Neural cell (in vitro differentiated cells): ENCODE measurements around the gene EFCAB8. TPM values are rescaled to one million over a fixed set of nuclear protein-coding genes. Genes with fewer than 3 reads are reported as not detected.

Experiments
- H2AFZ ChIP-seq: fragments of 200-600, 300-800 bp; sonication (generic), shearing (Covaris generic); 2 replicates; pipeline ENCODE4 v1.6.0; 2014; ENCODE audit warnings: low read depth, mild to moderate bottlenecking, antibody characterized with exemption, low read length, moderate library complexity
- H3F3A ChIP-seq: fragments of 200-600 bp; shearing (Covaris generic); 2 replicates; pipeline ENCODE4 v1.6.1; 2016; ENCODE audit warnings: mild to moderate bottlenecking, moderate library complexity, mixed read lengths, antibody characterized with exemption, low read length; ENCODE audit not compliant: insufficient read depth, poor library complexity, severe bottlenecking
- H3K27ac ChIP-seq: fragments of 200-600, 300-800 bp; sonication (generic), shearing (Covaris generic); 2 replicates; pipeline ENCODE4 v1.5.1; 2014; ENCODE audit warnings: mild to moderate bottlenecking, low read length, moderate library complexity
- H3K27me3 ChIP-seq: fragments of 300-800, 200-600 bp; sonication (generic), shearing (Covaris generic); 2 replicates; pipeline ENCODE4 v1.6.0; 2014; ENCODE audit warnings: mild to moderate bottlenecking, low read depth, low read length, moderate library complexity; ENCODE audit not compliant: insufficient read depth
- H3K36me3 ChIP-seq: fragments of 300-800, 200-600 bp; sonication (generic), shearing (Covaris generic); 2 replicates; pipeline ENCODE4 v1.5.1; 2014; ENCODE audit warnings: mild to moderate bottlenecking, antibody characterized with exemption, low read length, moderate library complexity; ENCODE audit not compliant: insufficient read depth
- H3K4me2 ChIP-seq: fragments of 300-800, 200-600 bp; sonication (generic), shearing (Covaris generic); 2 replicates; pipeline ENCODE4 v1.6.0; 2014; ENCODE audit warnings: mild to moderate bottlenecking, low read length
- H3K4me3 ChIP-seq: fragments of 300-800, 200-600 bp; sonication (generic), shearing (Covaris generic); 2 replicates; pipeline ENCODE4 v1.5.1; 2014; ENCODE audit warnings: mild to moderate bottlenecking, low read length, moderate library complexity
- H3K79me2 ChIP-seq: fragments of 200-600 bp; shearing (Covaris generic); replicated peaks from 2 replicates; pipeline ENCODE4 v1.6.0; 2014; ENCODE audit warnings: mild to moderate bottlenecking, low read length, moderate library complexity; ENCODE audit not compliant: insufficient read depth
- H3K9ac ChIP-seq: fragments of 300-800, 200-600 bp; sonication (generic), shearing (Covaris generic); 2 replicates; pipeline ENCODE4 v1.6.1; 2016; ENCODE audit warnings: mild to moderate bottlenecking, low read length, mixed read lengths
- H3K9me2 ChIP-seq: fragments of 200-600 bp; shearing (Covaris generic); 2 replicates; pipeline ENCODE4 v1.6.1; 2016; ENCODE audit warnings: mild to moderate bottlenecking, low read length, mixed read lengths; ENCODE audit not compliant: insufficient read depth
- H3K9me3 ChIP-seq: fragments of 200-600, 300-800 bp; sonication (generic), shearing (Covaris generic); 2 replicates; pipeline ENCODE4 v1.6.1; 2016; ENCODE audit warnings: mild to moderate bottlenecking, mixed run types, low read length, moderate library complexity, mixed read lengths
- H4K20me1 ChIP-seq: fragments of 200-600 bp; shearing (Covaris generic); 2 replicates; pipeline ENCODE4 v1.6.1; 2016; ENCODE audit warnings: mild to moderate bottlenecking, mixed run types; ENCODE audit not compliant: insufficient read depth
- EP300 ChIP-seq: fragments of 450-650 bp; conservative IDR thresholded peaks from 2 replicates; pipeline ENCODE4 v1.6.1; 2014; ENCODE audit warnings: antibody characterized with exemption, mild to moderate bottlenecking, moderate library complexity; ENCODE audit not compliant: poor library complexity, severe bottlenecking
- EZH2 ChIP-seq: fragments of 200-600, 300-800 bp; shearing (Covaris generic), sonication (generic); IDR thresholded peaks from 2 replicates; pipeline ENCODE4 v1.6.1; 2014; ENCODE audit warnings: antibody characterized with exemption, low read length, borderline replicate concordance, mild to moderate bottlenecking; ENCODE audit not compliant: insufficient read depth, poor library complexity, severe bottlenecking
- MXI1 ChIP-seq: fragments of 450-650 bp; conservative IDR thresholded peaks from 2 replicates; pipeline ENCODE4 v1.6.1; 2014; ENCODE audit warnings: antibody characterized with exemption, mild to moderate bottlenecking; ENCODE audit not compliant: poor library complexity, severe bottlenecking
- POLR2AphosphoS5 ChIP-seq: IDR thresholded peaks from 2 replicates; pipeline ENCODE4 v1.6.1; 2012
- RAD21 ChIP-seq: fragments of 450-650 bp; conservative IDR thresholded peaks from 2 replicates; pipeline ENCODE4 v1.6.1; 2014; ENCODE audit warnings: antibody characterized with exemption, mild to moderate bottlenecking, moderate library complexity
- SMC3 ChIP-seq: fragments of 450-650 bp; conservative IDR thresholded peaks from 2 replicates; pipeline ENCODE4 v1.6.1; 2014; ENCODE audit warnings: antibody characterized with exemption, mild to moderate bottlenecking, moderate library complexity; ENCODE audit not compliant: poor library complexity
- TAF1 ChIP-seq: IDR thresholded peaks from 2 replicates; pipeline ENCODE4 v1.6.1; 2012; ENCODE audit warnings: low read depth
- polyA plus RNA-seq: library from polyadenylated mRNA; depleted of rRNA; stranded (reverse); fragments of >200 nt; gene quantifications from 2 replicates; pipeline ENCODE4 v1.2.3, GENCODE V29; 2014
- TF ChIP-seq, protein P1 (sequence below): IDR thresholded peaks from 2 replicates; pipeline ENCODE4 v1.6.1; 2012; ENCODE audit warnings: borderline replicate concordance
- TF ChIP-seq, protein P2 (sequence below): fragments of 450-650 bp; IDR thresholded peaks from 2 replicates; pipeline ENCODE4 v1.5.1; 2014; ENCODE audit warnings: antibody characterized with exemption, mild to moderate bottlenecking, moderate library complexity; ENCODE audit not compliant: poor library complexity, severe bottlenecking

EFCAB8 gene
- polyA plus RNA-seq, 1 donor from 2014 or later: not detected

DNA sequence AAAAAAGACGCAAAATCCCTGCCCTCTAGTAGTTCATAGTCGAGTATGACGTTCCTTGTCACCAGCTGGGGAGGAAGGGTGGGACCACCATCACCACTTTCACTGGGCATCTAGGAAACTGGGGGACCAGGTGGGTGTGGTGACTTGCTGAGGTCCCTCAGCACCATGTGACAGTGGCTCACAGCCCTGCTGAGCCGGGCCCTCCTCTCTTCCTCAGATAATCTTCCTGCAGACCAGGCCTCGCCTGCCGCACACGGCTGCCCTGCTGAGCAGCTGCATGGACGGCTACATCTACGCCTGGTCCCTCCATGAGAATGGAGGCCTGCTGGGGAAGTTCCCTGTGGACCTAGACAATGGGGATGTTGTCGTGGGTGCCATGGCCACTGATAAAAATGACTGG is 71.5 kb downstream of the EFCAB8 start:
- no peaks in the 10 kb centered on the region for H4K20me1 ChIP-seq
- H2AFZ ChIP-seq: no peak overlapping the region
- H3K79me2 ChIP-seq: no peaks in the 10 kb centered on the region
- H3K9me2 ChIP-seq: no peaks in the 10 kb centered on the region
- no peak overlapping the region for H3K4me3 ChIP-seq
- no peaks in the 10 kb centered on the region for H3F3A ChIP-seq
- no peaks in the 10 kb centered on the region for H3K27me3 ChIP-seq
- no peak overlapping the region for H3K4me2 ChIP-seq
- H3K27ac ChIP-seq: no peak overlapping the region
- no peaks in the 10 kb centered on the region for H3K9me3 ChIP-seq
- no peak for TF ChIP-seq EZH2
- TF ChIP-seq, protein P1, sequence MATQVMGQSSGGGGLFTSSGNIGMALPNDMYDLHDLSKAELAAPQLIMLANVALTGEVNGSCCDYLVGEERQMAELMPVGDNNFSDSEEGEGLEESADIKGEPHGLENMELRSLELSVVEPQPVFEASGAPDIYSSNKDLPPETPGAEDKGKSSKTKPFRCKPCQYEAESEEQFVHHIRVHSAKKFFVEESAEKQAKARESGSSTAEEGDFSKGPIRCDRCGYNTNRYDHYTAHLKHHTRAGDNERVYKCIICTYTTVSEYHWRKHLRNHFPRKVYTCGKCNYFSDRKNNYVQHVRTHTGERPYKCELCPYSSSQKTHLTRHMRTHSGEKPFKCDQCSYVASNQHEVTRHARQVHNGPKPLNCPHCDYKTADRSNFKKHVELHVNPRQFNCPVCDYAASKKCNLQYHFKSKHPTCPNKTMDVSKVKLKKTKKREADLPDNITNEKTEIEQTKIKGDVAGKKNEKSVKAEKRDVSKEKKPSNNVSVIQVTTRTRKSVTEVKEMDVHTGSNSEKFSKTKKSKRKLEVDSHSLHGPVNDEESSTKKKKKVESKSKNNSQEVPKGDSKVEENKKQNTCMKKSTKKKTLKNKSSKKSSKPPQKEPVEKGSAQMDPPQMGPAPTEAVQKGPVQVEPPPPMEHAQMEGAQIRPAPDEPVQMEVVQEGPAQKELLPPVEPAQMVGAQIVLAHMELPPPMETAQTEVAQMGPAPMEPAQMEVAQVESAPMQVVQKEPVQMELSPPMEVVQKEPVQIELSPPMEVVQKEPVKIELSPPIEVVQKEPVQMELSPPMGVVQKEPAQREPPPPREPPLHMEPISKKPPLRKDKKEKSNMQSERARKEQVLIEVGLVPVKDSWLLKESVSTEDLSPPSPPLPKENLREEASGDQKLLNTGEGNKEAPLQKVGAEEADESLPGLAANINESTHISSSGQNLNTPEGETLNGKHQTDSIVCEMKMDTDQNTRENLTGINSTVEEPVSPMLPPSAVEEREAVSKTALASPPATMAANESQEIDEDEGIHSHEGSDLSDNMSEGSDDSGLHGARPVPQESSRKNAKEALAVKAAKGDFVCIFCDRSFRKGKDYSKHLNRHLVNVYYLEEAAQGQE: no peak
- TF ChIP-seq POLR2AphosphoS5: no peak
- TF ChIP-seq EP300: no peak
- no peak for TF ChIP-seq MXI1
- TF ChIP-seq TAF1: no peak
- TF ChIP-seq SMC3: no peak
- no peak for TF ChIP-seq RAD21
- H3K36me3 ChIP-seq: no peaks in the 10 kb centered on the region
- no peak overlapping the region for H3K9ac ChIP-seq

GRCh38 chr20:32930701-32931100 is 72.0 kb downstream of the EFCAB8 start:
- Histone ChIP-seq H3K27me3 (no peaks in the 10 kb centered on the region), H3F3A (no peaks in the 10 kb centered on the region)
- no peak for TF ChIP-seq EZH2
- no peak for TF ChIP-seq SMC3
- no peak for TF ChIP-seq TAF1
- TF ChIP-seq, protein P1: no peak
- TF ChIP-seq EP300: no peak
- TF ChIP-seq, protein P2, sequence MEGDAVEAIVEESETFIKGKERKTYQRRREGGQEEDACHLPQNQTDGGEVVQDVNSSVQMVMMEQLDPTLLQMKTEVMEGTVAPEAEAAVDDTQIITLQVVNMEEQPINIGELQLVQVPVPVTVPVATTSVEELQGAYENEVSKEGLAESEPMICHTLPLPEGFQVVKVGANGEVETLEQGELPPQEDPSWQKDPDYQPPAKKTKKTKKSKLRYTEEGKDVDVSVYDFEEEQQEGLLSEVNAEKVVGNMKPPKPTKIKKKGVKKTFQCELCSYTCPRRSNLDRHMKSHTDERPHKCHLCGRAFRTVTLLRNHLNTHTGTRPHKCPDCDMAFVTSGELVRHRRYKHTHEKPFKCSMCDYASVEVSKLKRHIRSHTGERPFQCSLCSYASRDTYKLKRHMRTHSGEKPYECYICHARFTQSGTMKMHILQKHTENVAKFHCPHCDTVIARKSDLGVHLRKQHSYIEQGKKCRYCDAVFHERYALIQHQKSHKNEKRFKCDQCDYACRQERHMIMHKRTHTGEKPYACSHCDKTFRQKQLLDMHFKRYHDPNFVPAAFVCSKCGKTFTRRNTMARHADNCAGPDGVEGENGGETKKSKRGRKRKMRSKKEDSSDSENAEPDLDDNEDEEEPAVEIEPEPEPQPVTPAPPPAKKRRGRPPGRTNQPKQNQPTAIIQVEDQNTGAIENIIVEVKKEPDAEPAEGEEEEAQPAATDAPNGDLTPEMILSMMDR: no peak
- no peak for TF ChIP-seq POLR2AphosphoS5
- TF ChIP-seq MXI1: no peak
- TF ChIP-seq RAD21: no peak

More at GRCh38 chr20:32930701-32931100, 72.0 kb downstream of the EFCAB8 start:
- no peak overlapping the region for H2AFZ ChIP-seq
- H3K27ac ChIP-seq: no peak overlapping the region
- no peak overlapping the region for H3K4me2 ChIP-seq
- H3K9me3 ChIP-seq: no peaks in the 10 kb centered on the region
- no peaks in the 10 kb centered on the region for H3K36me3 ChIP-seq
- H3K79me2 ChIP-seq: no peaks in the 10 kb centered on the region
- H4K20me1 ChIP-seq: no peaks in the 10 kb centered on the region
- H3K9me2 ChIP-seq: no peaks in the 10 kb centered on the region
- no peak overlapping the region for H3K4me3 ChIP-seq
- H3K9ac ChIP-seq: no peak overlapping the region
